Endothelial cell of umbilical vein (primary cell): Measurements from ENCODE around the gene ARPC1A. TPM values are rescaled to one million over a fixed set of nuclear protein-coding genes. Genes with fewer than 3 reads are reported as not detected.

Experiments
- BruUV-seq: library from RNA; stranded (reverse); fragments of 400-500 nt; replicated peaks from 2 replicates; lab custom pipeline; 2021; lab: Mats Ljungman, UMichigan
- CTCF ChIA-PET: fragments of 300-600, 350-600 bp; sonication (Branson Sonifier 250); formaldehyde crosslinking; loops from one replicate; lab custom pipeline; 2021; ENCODE audit warnings: antibody characterized with exemption, inconsistent platforms; lab: Charles Lee
- POLR2A ChIA-PET: fragments of 300-600, 350-600 bp; sonication (Branson Sonifier 250); formaldehyde crosslinking; loops from one replicate; lab custom pipeline; 2021; ENCODE audit warnings: antibody characterized with exemption, inconsistent platforms; lab: Charles Lee
- DNase-seq: peaks from one replicate; pipeline ENCODE4 v3.0.0-alpha.2; 2011; ENCODE audit warnings: low read depth, low spot score
- FAIRE-seq: peaks from 2 replicates; lab custom pipeline; 2011; peaks lifted over from hg19 to GRCh38; lab: Jason Lieb, UNC
- H2AFZ ChIP-seq: 2 replicates; pipeline ENCODE4 v1.6.0; 2012; ENCODE audit warnings: low read depth, low read length, control low read depth, inconsistent platforms
- H3K27ac ChIP-seq: 2 replicates; pipeline ENCODE4 v1.5.1; 2011; ENCODE audit warnings: low read depth, mild to moderate bottlenecking, control low read depth, low read length, moderate library complexity; ENCODE audit not compliant: insufficient read depth
- H3K27me3 ChIP-seq, 2 experiments: 2 replicates each; pipeline versions ENCODE4 v1.6.0 to v1.6.1; 2011; ENCODE audit warnings: low read length in 2 of 2, mixed read lengths in 1 of 2; ENCODE audit not compliant: control insufficient read depth in 2 of 2, insufficient read depth in 2 of 2
- H3K36me3 ChIP-seq, 2 experiments: 2 replicates in 1 of 2; 3 replicates in 1 of 2; pipeline ENCODE4 v1.5.1; 2011; ENCODE audit warnings: low read length in 2 of 2, mild to moderate bottlenecking in 1 of 2, moderate library complexity in 1 of 2; ENCODE audit not compliant: control insufficient read depth in 2 of 2, insufficient read depth in 2 of 2; ENCODE audit errors: extremely low read depth in 1 of 2
- H3K4me1 ChIP-seq: 3 replicates; pipeline ENCODE4 v1.5.1; 2011; ENCODE audit warnings: mild to moderate bottlenecking, low read length; ENCODE audit not compliant: control insufficient read depth, insufficient read depth; ENCODE audit errors: extremely low read depth
- H3K4me2 ChIP-seq: 2 replicates; pipeline ENCODE4 v1.6.1; 2011; ENCODE audit warnings: low read length, control low read depth, mixed read lengths; ENCODE audit not compliant: insufficient read depth
- H3K4me3 ChIP-seq, 3 experiments: fragments of 200-600 bp in 1 of 3; sonication (generic), shearing (Covaris generic) in 1 of 3; replicated peaks in 1 of 3; 2 replicates each; pipeline ENCODE4 v1.5.1; 2011 to 2016; ENCODE audit warnings: control low read depth in 3 of 3, low read length in 3 of 3, mild to moderate bottlenecking in 2 of 3, inconsistent platforms in 1 of 3, low read depth in 1 of 3, moderate library complexity in 1 of 3; ENCODE audit not compliant: insufficient read depth in 1 of 3
- H3K79me2 ChIP-seq: 2 replicates; pipeline ENCODE4 v1.6.0; 2012; ENCODE audit warnings: low read length, inconsistent platforms; ENCODE audit not compliant: control insufficient read depth, insufficient read depth
- H3K9ac ChIP-seq: replicated peaks from 2 replicates; pipeline ENCODE3; 2011; ENCODE audit warnings: low read length, control low read depth; ENCODE audit not compliant: insufficient read depth; ENCODE audit errors: extremely low read depth
- H3K9me1 ChIP-seq: replicated peaks from 3 replicates; pipeline ENCODE4 v1.6.0; 2011; ENCODE audit warnings: mild to moderate bottlenecking, low read length; ENCODE audit not compliant: control insufficient read depth, insufficient read depth; ENCODE audit errors: extremely low read depth
- H3K9me3 ChIP-seq: replicated peaks from 2 replicates; pipeline ENCODE4 v1.5.1; 2012; ENCODE audit warnings: low read length, inconsistent platforms; ENCODE audit not compliant: control insufficient read depth, insufficient read depth
- H4K20me1 ChIP-seq: replicated peaks from 2 replicates; pipeline ENCODE3; 2011; ENCODE audit warnings: mild to moderate bottlenecking, low read length; ENCODE audit not compliant: control insufficient read depth, insufficient read depth; ENCODE audit errors: extremely low read depth
- CTCF ChIP-seq, 2 donors: IDR thresholded peaks; 1 replicate in 1 of 2; 2 replicates in 1 of 2; pipeline ENCODE4 v1.5.1; 2011; ENCODE audit warnings: low read length in 2 of 2, mild to moderate bottlenecking in 2 of 2, moderate library complexity in 2 of 2, control low read depth in 1 of 2, inconsistent platforms in 1 of 2, low read depth in 1 of 2; ENCODE audit not compliant: insufficient read depth in 1 of 2; ENCODE audit errors: extremely low read depth in 1 of 2
- EZH2 ChIP-seq: IDR thresholded peaks from 2 replicates; pipeline ENCODE4 v1.6.1; 2012; ENCODE audit warnings: borderline replicate concordance, low read depth, mild to moderate bottlenecking, moderate library complexity, low read length, inconsistent platforms; ENCODE audit not compliant: severe bottlenecking
- FOS ChIP-seq: IDR thresholded peaks from 2 replicates; pipeline ENCODE4 v1.6.1; 2011; ENCODE audit warnings: mild to moderate bottlenecking, low read length, moderate library complexity, borderline replicate concordance; ENCODE audit not compliant: insufficient read depth
- GATA2 ChIP-seq: IDR thresholded peaks from 2 replicates; pipeline ENCODE4 v1.7.0; 2011; ENCODE audit warnings: low read depth, mild to moderate bottlenecking, moderate library complexity, mixed read lengths, low read length; ENCODE audit not compliant: insufficient read length, insufficient read depth
- JUN ChIP-seq: IDR thresholded peaks from 2 replicates; pipeline ENCODE4 v1.6.1; 2011; ENCODE audit warnings: borderline replicate concordance, low read depth; ENCODE audit not compliant: insufficient read length, insufficient read depth
- MYC ChIP-seq: IDR thresholded peaks from one replicate; pipeline ENCODE4 v1.6.1; 2011; ENCODE audit warnings: mild to moderate bottlenecking, low read depth, low read length
- POLR2A ChIP-seq: IDR thresholded peaks from 2 replicates; pipeline ENCODE4 v1.6.1; 2012; ENCODE audit warnings: low read depth, mild to moderate bottlenecking, control low read depth, low read length
- POLR2AphosphoS5 ChIP-seq: IDR thresholded peaks from 2 replicates; pipeline ENCODE4 v1.6.1; 2012; ENCODE audit warnings: low read depth, mild to moderate bottlenecking, control low read depth, low read length, moderate library complexity; ENCODE audit not compliant: insufficient read depth
- dilution Hi-C: fragments of 300-500 bp; cut with MboI; formaldehyde crosslinking; loops from one replicate; pipeline ENCODE4 v1.15.0; 2019; ENCODE audit warnings: low sequenced_read_pairs; ENCODE audit not compliant: extremely low pct_ligation_motif_present
- intact Hi-C: fragments of 100-400 bp; cut with micrococcal nuclease; formaldehyde crosslinking; loops from one replicate; pipeline ENCODE4 v1.10.0; 2022
- polyA plus RNA-seq, 4 experiments: library from polyadenylated mRNA; depleted of rRNA in 3 of 4; stranded (reverse) in 3 of 4; unstranded in 1 of 4; fragments of >200 nt; gene quantifications; 2 replicates each; pipeline versions ENCODE4 v1.2.1 to v1.2.3, GENCODE V29; 2011 to 2012; ENCODE audit warnings: missing spikeins in 1 of 4
- total RNA-seq: library from RNA; stranded (reverse); gene quantifications from 2 replicates; pipeline ENCODE4 v1.2.3, GENCODE V29; 2021
- TF ChIP-seq, protein P1 (sequence below): IDR thresholded peaks from 2 replicates; pipeline ENCODE4 v1.6.1; 2011; ENCODE audit not compliant: insufficient read depth, insufficient read length

Gene ARPC1A
- total and polyA plus RNA-seq, 2 donors (not counting 3 experiments of a cell fraction or from before 2014, with no cell fraction given), result 200 to 243 TPM

DNA sequence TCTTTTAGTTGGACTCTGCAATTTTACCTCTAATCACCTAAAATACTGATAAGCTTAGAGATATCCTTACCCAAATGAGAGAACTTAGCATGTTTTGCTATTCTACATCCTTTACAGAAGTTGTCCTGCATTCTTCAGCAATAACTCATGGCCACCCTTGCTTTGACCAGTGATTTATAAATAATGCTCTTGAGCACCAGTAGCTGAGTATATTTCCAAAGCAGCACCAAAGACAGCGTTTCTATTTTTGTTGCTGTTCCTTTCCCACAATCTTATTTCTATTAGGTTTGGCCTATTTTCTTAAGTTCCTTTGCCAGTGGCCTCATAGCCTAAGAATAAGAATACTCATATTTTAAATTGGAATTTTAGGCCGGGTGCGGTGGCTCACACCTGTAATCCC is 15.0 kb downstream of the ARPC1A start:
- no TSS peak for BruUV-seq
- peaks cover 2% of the 10 kb centered on the region for H4K20me1 ChIP-seq
- no peak overlapping the region for H3K4me3 ChIP-seq
- H3K9ac ChIP-seq, result no peak overlapping the region
- H3K79me2 ChIP-seq, result peaks cover 5% of the 10 kb centered on the region
- no peak overlapping the region for H3K4me2 ChIP-seq
- dilution Hi-C loops, result no loop called here
- no peaks in the 10 kb centered on the region for H3K27me3 ChIP-seq
- DNase-seq (no peak), FAIRE-seq (no peak)
- no peak for TF ChIP-seq POLR2A
- TF ChIP-seq MYC, result no peak
- TF ChIP-seq JUN, result no peak
- no peak for TF ChIP-seq POLR2AphosphoS5
- TF ChIP-seq GATA2, result no peak
- no peak for TF ChIP-seq EZH2
- no peak for TF ChIP-seq CTCF (IDR thresholded peaks at IDR 0.05; ENCODE audit: extremely low read depth in 1 of 2, insufficient read depth in 1 of 2, low read depth in 1 of 2, low read length in 2 of 2)
- no peak for TF ChIP-seq FOS
- TF ChIP-seq, protein P1, sequence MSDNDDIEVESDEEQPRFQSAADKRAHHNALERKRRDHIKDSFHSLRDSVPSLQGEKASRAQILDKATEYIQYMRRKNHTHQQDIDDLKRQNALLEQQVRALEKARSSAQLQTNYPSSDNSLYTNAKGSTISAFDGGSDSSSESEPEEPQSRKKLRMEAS, result no peak
- no peaks in the 10 kb centered on the region for H3K9me3 ChIP-seq
- no peaks in the 10 kb centered on the region for H3K4me1 ChIP-seq
- intact Hi-C loops, result no loop called here
- H2AFZ ChIP-seq, result no peak overlapping the region
- H3K9me1 ChIP-seq, result no peaks in the 10 kb centered on the region
- peaks cover 19 to 23% of the 10 kb centered on the region in 2 experiments for H3K36me3 ChIP-seq
- ChIA-PET POLR2A (no interaction called here), CTCF (no interaction called here)
- H3K27ac ChIP-seq, result no peak overlapping the region
